GM18508 (cell line): Measurements from ENCODE around the gene SQOR.

ENCODE experiments used
- ATAC-seq: cut with Tn5 transposase; IDR thresholded peaks from one replicate; pipeline ENCODE4 v1.9.1; 2021; ENCODE audit warnings: moderate number of reproducible peaks; ENCODE audit not compliant: insufficient read depth, unreplicated experiment

SQOR gene

DNA sequence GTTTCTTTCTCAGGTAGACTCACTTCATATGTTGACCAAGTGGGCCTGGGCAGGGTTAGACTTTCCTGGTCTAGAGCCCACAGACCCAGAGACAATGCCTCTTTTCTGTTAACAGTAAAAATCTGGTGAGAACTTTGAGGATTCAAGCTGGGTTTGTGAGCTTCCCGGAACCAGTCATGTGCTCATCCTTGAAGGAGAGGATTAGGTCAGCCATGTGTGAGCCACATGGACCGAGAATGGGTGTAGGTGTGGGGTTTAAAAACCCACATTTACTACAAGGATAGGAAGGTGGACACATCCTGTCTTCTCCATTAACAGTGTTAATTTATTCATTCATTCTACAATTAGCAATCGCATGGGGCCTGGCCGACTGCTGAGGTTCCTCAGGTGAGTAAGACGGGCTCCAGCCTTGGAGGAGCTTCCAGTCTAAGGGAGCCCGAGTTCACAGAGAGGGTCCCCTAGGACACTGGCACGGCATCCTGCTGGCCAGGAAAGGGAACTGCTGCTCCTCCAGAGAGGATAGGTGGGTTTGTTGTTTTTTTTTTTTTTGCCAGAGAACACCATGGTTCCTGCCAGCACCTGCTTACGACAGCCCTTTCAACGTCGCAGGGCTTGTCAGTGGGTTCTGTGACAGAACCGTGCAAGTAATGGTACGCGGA lies 69.0 kb downstream of the SQOR start:
- ATAC-seq = no peak

DNA sequence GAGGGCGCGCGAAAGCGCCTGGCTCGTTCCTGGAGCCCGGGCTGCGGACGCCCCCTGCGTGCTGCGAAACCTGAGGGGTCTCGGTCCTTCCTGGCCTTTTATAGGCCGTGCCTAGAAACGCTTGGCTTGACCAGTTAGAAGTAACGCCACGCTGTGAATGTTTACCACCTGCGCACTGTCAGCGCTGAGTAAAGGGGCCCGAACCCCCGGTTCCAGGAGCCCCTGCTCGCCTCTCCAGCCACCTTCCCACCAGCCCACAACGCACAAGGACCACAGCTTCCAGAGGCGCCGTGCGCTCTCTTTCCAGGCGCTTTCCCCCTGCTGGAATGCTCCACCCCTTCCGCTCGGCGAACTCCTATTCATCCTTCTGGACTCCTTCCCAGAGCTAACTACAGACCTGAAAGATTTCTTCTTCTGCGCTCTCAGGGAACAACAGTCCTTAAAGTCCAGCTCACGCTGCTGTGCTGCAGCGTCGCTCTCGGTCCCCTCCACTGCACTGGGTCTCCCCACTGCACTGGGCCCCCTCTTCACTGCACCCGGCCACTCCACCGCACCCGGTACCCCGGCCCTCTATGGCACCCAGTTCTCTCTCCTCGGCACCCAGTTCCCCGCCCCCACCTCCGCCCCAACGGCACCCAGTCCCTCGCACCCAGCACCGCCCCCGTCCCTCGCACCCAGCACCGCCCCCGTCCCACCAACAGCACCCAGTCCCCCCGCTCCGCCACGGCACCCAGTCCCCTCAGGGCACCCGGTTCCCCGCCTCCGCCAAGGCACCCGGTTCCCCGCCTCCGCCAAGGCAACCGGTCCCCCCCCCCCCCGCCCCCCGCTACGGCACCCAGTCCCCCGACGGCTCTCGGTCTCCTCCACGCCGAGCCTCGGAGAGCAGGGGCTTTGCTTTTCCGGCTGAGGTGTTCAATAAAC lies 69.8 kb downstream of the SQOR start:
- no peak for ATAC-seq

DNA sequence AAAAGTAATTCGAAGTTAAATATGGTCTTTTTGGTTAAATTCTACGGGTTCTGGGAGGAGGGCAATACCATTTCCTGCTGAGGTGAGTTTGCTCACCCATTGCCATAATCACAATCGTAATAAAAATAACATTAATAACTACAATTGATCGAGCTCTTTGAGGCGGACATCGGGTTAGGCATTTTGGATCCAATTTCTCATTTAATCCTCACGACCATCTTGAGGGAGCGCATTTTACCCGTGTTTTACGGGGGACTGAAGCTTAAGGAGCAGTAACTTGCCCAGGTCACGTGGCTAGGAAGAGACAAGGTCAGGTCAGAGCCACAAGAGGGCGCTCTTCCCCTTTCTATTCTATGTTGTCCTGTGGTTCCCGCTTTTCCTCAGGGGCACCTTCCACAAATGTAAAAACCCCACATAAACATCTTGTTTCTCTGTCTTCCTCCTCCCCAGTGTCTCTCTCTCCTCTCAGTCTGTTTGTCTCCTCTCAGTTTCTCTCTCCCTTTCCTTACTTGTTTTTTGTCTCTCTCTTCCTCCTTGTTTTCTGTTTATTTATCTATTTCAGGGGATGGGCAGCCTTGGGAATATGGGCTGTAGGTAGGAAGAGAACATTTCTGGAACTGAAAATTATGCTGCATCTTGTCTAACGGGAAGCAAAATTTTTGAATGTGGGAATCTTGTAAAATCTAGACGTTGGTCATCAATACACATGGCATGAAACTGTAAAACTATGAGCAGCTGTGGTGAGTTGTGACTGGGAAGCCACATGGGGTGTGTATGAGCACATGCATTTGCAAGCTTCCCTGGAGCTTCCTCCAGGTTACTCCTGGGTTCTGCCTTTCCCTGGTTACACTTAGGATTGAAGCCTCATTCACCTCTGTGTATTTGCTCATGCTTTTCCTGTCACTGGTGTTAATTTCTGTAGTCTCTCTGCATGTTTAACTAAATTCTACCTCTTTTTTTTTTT lies 71.0 kb downstream of the SQOR start:
- ATAC-seq = peak; percentile 78

DNA sequence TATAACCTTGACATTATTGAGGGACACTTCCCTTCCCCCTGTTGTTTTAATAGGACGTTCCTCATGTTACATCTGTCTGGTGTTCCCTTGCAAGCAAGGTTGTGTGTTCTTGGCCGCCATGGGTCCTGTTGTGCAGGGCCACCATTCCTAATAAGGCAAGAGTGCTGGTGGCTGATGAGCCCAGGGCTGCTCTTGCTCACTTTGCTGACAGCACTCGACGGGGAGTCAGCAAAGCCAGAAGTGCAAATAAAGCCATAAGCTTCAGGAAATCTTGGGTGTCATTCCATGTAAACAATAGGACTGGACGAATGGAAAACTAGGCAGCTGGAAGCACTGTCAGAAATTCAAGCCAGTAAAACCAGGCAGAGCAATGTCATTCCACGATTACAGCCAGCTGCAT lies 75.8 kb downstream of the SQOR start:
- no peak for ATAC-seq

DNA sequence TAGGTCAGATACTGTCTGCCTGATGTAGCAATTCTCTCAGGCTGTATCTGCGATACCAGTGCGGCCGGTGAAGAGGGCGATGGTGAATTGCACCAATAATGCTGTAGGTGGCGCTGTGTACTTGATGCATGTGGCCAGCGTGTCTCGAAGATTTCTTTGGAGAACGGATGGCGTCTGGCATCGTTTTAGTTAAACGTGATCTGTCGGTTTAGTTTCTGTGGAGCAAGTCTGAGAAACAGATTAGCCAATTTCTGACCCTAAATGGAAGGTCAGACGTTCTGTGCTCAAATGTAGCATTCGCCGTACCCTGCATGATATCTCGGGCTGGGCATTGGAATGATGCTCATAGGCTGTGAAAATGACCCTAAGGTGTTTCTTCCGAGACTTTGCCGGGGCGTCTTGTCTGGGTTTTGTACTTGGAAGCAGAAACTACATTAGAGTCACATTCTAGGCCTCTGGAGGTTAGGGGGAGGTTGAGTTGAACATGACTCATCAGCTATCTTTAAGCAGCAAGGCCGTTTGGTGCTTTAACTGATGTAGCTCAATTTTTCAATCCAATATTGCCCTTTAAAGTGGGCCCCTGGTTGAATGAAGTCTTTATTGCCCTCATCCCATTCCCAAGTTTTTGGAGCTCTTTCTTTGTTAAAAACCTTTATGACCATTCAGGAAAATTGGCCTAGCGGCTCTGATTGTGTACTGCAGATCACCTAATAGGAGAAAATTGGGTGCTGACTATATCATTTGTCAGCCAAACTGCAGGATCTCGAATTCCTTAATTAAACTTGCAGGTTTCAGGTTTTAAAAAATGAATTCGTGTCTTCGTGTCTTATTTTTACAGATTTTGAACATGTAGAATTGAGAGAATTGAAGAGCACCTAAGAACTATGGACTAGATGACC lies 80.0 kb downstream of the SQOR start:
- ATAC-seq = no peak

DNA sequence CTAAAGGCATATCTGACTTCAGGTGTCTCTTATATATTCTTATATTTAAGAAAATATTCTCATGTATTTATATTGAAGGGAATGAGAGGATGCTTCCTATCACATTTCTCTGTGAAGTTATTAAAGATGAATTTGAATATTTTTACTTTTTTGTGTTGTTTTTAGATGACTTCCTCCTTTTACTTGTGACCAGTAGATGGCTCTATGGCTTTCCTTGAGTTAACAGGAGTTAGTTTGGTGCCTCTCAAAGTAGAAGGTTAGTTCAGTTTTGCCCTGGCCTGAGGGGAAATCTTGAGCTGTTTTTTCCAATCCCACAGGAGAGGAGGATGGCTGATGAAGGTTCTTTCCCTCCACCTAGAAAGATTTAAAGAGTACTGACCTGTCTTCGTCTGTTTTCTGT lies 80.7 kb downstream of the SQOR start:
- no peak for ATAC-seq

DNA sequence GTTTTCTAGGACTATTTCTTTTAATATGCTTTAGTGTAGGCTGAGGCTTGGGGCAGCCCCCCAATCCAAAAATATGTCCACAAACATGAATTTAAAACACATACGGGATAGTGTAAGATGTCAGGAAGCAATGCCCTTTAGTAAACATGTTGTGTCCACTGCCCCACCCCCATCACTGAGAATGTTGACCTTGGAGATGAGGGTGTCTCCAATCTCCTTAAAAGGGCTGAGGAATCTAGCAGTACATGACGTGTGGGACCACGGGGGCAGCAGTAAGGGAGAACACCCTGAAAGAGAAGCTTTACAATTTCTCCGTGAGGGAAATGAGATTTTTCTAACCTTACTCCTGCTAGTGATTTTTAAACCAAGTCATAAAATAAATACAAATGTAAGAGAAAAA lies 84.7 kb downstream of the SQOR start:
- no peak for ATAC-seq

DNA sequence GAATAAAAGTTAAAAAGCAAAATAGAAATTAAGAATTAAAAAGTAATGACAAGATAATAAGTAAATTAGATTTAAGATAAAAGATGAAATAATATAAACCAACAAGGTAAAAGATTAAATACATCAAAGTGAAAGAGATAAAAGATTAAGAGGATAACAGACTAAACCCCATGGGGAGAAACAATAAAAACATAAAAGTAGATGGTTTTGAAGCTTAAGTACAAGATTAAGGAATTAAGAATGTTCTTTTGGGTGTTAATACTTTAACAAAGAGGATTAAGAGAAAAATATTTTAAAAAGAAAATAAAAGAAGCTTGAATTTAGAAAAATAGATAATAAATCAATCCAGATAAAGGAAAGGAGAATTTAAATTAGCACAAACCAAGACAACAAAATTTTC lies 85.4 kb downstream of the SQOR start:
- ATAC-seq = no peak

DNA sequence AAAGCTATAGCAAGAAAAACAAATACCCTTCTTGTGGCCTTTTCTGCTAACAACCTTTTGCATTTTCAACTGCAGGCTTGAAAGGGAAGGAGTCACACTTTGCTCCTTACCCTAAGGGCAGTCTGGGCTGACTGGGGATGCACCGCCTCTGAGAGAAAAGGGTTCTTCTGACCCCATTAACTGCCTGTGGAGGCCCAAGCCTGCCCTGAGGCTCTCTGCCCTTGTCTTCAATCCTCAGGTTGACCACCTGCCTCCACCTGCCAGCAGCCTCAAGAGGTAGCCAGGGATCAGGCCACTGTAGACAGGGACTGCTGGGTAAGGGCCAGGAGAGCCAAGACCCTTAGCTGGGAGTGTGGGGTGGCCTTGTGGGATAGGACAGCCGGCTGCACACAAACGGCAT lies 93.8 kb downstream of the SQOR start:
- no peak for ATAC-seq

DNA sequence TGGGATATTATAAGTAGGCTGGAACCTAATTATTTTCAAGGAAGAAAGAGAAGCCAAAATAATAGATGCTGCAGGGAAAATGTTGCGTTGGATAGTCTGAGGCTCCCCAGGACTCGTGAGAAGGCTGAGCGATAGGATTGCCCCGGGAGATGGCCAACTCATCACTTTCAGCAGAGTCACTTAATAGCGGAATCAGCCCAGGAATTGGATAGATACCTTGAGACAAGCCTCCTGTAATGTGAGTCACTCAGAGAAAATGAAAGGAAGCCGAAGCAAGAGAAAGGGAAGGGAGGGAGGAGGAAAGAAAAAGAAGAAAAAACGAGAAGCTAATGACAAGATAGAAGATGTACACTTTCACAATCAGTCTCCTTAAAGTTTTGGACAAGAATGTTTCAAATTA lies 94.3 kb downstream of the SQOR start:
- ATAC-seq = no peak

DNA sequence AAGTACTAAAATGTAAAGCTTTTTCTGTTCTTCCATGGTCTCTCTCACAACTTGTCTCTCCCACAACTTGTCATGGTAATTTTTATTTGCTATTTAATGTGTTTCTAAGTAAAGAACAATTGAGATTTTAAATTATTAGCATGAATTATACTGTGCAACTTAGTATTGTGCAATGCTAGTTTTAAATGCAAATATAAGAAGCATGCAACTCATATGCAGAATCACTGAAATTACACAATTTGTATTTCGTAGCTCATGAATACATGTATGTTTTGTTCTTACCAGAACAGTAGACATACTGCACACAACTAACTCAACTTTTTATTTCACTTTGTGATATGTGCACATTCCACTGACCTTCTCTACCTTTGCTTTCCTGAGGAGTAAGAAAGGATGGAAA lies 96.5 kb downstream of the SQOR start:
- no peak for ATAC-seq

DNA sequence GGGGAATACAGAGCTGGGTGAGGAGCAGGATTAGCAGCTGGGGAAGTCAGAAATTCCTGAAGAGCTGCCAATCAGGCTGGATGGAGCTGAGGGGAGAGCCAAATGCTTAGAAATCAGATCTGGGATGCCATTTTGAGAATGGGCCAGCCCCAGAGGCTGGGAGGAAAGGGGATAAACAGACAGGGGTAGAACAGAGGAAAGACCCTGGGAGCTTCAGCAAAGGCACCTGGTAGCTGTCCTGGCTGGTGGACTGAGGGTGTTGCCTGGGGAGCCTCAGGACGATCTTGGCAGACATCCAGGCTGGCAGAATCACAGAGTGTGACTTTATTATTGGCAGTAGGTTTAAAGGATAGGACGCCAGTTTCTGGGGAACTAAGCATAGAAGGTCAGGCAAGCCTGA lies 97.8 kb downstream of the SQOR start:
- ATAC-seq = no peak

DNA sequence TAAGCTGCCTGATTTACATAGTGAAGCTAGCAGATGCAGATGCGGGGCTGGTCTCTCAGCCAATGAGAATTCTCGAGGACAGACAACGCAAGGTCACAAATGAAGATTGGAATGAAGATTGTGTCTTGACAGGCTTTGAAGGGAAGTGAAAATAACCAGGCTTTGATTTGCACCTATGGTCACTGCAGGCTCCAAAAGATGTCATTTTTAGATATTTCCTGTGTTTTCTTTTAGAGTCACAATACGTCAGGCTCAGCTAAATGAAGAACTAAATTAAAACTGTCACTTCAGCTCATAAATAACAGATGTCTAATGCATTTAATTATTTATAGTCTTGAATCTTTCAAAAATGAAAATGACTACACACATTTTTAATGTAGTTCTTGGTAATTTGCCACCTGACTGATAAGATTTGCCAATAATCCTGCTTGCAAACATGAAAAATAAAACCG lies 99.5 kb downstream of the SQOR start:
- no peak for ATAC-seq
